Lung (tissue), 16 donors: ENCODE data around the gene BRCA2. TPM values are rescaled to one million over a fixed set of nuclear protein-coding genes. Genes with fewer than 3 reads are reported as not detected.

Experiments used
- ATAC-seq: fragments of 200-7000 bp; cut with Tn5 transposase; one replicate; pipeline ENCODE4 v1.9.1; 2020; ENCODE audit warnings: moderate number of reproducible peaks; ENCODE audit not compliant: insufficient read depth, low FRiP score
- DNase-seq, 3 donors: peaks; one replicate each; pipeline ENCODE4 v3.0.0-alpha.2; 2013 to 2017
- H3K27ac ChIP-seq, 2 donors: one replicate each; pipeline ENCODE4 v1.5.1; 2013; ENCODE audit warnings: mild to moderate bottlenecking in 2 of 2, moderate library complexity in 2 of 2, control low read depth in 1 of 2, inconsistent platforms in 1 of 2, low read depth in 1 of 2, low read length in 1 of 2
- H3K27me3 ChIP-seq, 3 donors: one replicate each; pipeline ENCODE4 v1.5.1; 2013; ENCODE audit warnings: low read length in 2 of 3; ENCODE audit not compliant: control insufficient read depth in 3 of 3, insufficient read depth in 3 of 3
- H3K36me3 ChIP-seq, 4 donors: one replicate each; pipeline ENCODE4 v1.5.1; 2013; ENCODE audit warnings: low read length in 4 of 4, mild to moderate bottlenecking in 1 of 4, moderate library complexity in 1 of 4; ENCODE audit not compliant: control insufficient read depth in 4 of 4, insufficient read depth in 4 of 4
- H3K4me1 ChIP-seq, 5 donors: one replicate each; pipeline ENCODE4 v1.5.1; 2013; ENCODE audit warnings: low read length in 5 of 5, mild to moderate bottlenecking in 2 of 5, moderate library complexity in 1 of 5; ENCODE audit not compliant: control insufficient read depth in 5 of 5, insufficient read depth in 5 of 5
- H3K4me3 ChIP-seq: one replicate; pipeline ENCODE4 v1.5.1; 2013; ENCODE audit warnings: mild to moderate bottlenecking, control low read depth, moderate library complexity
- H3K9ac ChIP-seq, 2 donors: one replicate each; pipeline ENCODE4 v1.5.1; 2013; ENCODE audit warnings: low read length in 2 of 2, control low read depth in 1 of 2; ENCODE audit not compliant: insufficient read depth in 1 of 2
- H3K9me3 ChIP-seq, 4 donors: one replicate each; pipeline ENCODE4 v1.5.1; 2013; ENCODE audit warnings: low read length in 3 of 4, mild to moderate bottlenecking in 1 of 4, moderate library complexity in 1 of 4; ENCODE audit not compliant: control insufficient read depth in 4 of 4, insufficient read depth in 3 of 4
- CTCF ChIP-seq: IDR thresholded peaks from 2 replicates; pipeline ENCODE4 v1.5.1; 2012; ENCODE audit warnings: mild to moderate bottlenecking; ENCODE audit errors: control extremely low read depth, extremely low read depth
- WGBS, 2 donors: extraction: QIAGEN DNeasy Blood & Tissue Kit; methylation state at CpG; one replicate each; pipeline ENCODE4 v1.1.7; 2013; 5-methylcytosine and 5-hydroxymethylcytosine counted together
- long read RNA-seq, 5 donors: transcript quantifications; one replicate each; lab custom pipeline, GENCODE V29; 2026
- polyA plus RNA-seq, 2 donors: library from polyadenylated mRNA; stranded (reverse); fragments of 200-250 nt; gene quantifications; one replicate each; pipeline ENCODE4 v1.2.1, GENCODE V29; 2013
- total RNA-seq, 2 donors: library from RNA; depleted of rRNA in 1 of 2; stranded (reverse); fragments of >200 nt in 1 of 2; gene quantifications; one replicate each; pipeline ENCODE4 v1.2.1, GENCODE V29; 2014 to 2021
- donor health status: control.
- donor health status: control.
- donor health status: Bipolar disorder and iron deficiency.
- donor health status: healthy.
- donor health status: DM: yes; HTN: yes; CAD: no.

The BRCA2 gene
- total RNA-seq (10 to 100 TPM in 1 of 2 donors, 1 to 10 TPM in 1; 3.7 to 12.8 TPM), polyA plus RNA-seq (1 to 10 TPM in 1 of 2 donors, under 1 TPM in 1; 0.85 to 1.1 TPM)
- long read RNA-seq, donor 1: 0 reads
- long read RNA-seq, donor 2: 0 reads
- long read RNA-seq, donor 3, partial matches to known transcripts: 0 of 1 reads
- long read RNA-seq, donor 3, other reads (novel, unspliced or antisense): 0 of 1 reads
- long read RNA-seq, donor 4: 0 reads
- long read RNA-seq, donor 5: 0 reads

GRCh38 chr13:32315238-32316027 lies at the start of gene BRCA2, which contains the start of gene ZAR1L:
Gene BRCA2 (plus strand): TSS chr13:32315508. CDS start chr13:32316461, 953 bp downstream.
Gene ZAR1L (minus strand): TSS chr13:32315363. CDS start chr13:32311925, 3,438 bp downstream.
- Histone ChIP-seq H3K9me3 (no peaks in the 10 kb centered on the region), H3K27ac (peak within 1 kb of the TSS; percentile 86 to 98), H3K27me3 (no peaks in the 10 kb centered on the region), H3K4me1 (peaks cover 0 to 2% (median 0%) of the 10 kb centered on the region in 5 donors), H3K9ac (peak within 1 kb of the TSS; percentile 98 to 99), H3K4me3 (peak within 1 kb of the TSS; percentile 75), H3K36me3 (no peaks in the 10 kb centered on the region)
- 0 to 1% methylated on average over 60 of the region's 60 CpGs for WGBS, 2 donors
- TF ChIP-seq CTCF: no peak
- peak; percentile 95 for ATAC-seq
- peak; percentile 92 to 96 (median 95) for DNase-seq

GRCh38 chr13:32265726-32266125 lies 49.6 kb upstream of the BRCA2 start:
- no peak for TF ChIP-seq CTCF
- Histone ChIP-seq H3K27me3 (peaks cover 0 to 2% (median 0%) of the 10 kb centered on the region in 3 donors), H3K9ac (no peak overlapping the region), H3K27ac (no peak overlapping the region), H3K4me3 (no peak overlapping the region), H3K4me1 (peaks cover 0 to 22% (median 7%) of the 10 kb centered on the region in 5 donors), H3K36me3 (peaks cover 0 to 16% (median under 1%) of the 10 kb centered on the region in 4 donors), H3K9me3 (peaks cover 0 to 3% (median 0%) of the 10 kb centered on the region in 4 donors)
- ATAC-seq (no peak), DNase-seq (peak in 1 of 3 donors; percentile 29)
- 39 to 64% methylated on average over 2 of the region's 2 CpGs for WGBS, 2 donors

- peaks cover 0 to 2% (median 0%) of the 10 kb centered on the region in 3 donors for H3K27me3 ChIP-seq
- DNase-seq: no peak
- TF ChIP-seq CTCF: no peak
- H3K4me3 ChIP-seq: no peak overlapping the region
- peaks cover 0 to 19% (median 7%) of the 10 kb centered on the region in 5 donors for H3K4me1 ChIP-seq
- H3K9me3 ChIP-seq: peaks cover 0 to 3% (median 0%) of the 10 kb centered on the region in 4 donors
- WGBS, 2 donors: 84 to 96% methylated on average over 1 of the region's 1 CpG
- H3K27ac ChIP-seq: no peak overlapping the region
- peaks cover 0 to 19% (median 2%) of the 10 kb centered on the region in 4 donors for H3K36me3 ChIP-seq
- H3K9ac ChIP-seq: no peak overlapping the region
- ATAC-seq: no peak
These were observed 49.2 kb upstream of the BRCA2 start for GRCh38 chr13:32266130-32266529.
